22Rv1 (cell line): ENCODE measurements around the gene BRS3.

Experiments
- H3K27ac ChIP-seq: fragments of 450-650 bp; 2 replicates; pipeline ENCODE4 v1.5.1; 2017
- CTCF ChIP-seq: fragments of 450-650 bp; IDR thresholded peaks from 2 replicates; pipeline ENCODE4 v1.5.1; 2017; ENCODE audit warnings: mild to moderate bottlenecking
- ZFX ChIP-seq: fragments of 450-650 bp; IDR thresholded peaks from 2 replicates; pipeline ENCODE4 v1.6.1; 2017; ENCODE audit warnings: antibody characterized with exemption, borderline replicate concordance

The BRS3 gene

DNA sequence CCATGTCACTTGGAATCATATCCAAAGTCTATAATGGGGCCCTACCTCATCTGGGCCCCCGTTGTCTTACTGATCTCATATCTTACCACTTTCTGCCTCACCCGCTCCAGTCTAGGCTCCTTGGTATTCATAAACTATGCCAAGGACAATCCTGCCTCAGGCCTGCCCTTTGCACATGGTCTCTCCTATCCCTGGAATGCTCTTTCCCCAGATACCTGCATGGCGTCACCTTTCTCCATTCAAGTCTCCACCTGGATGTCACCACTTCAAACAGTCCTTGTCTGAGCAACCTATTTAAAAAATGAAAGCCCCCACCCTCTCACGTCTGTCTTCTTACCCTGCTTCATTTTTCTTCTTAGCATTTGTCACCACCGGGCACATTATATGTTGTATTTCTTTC lies 52.5 kb downstream of the BRS3 start:
- no peak overlapping the region for H3K27ac ChIP-seq
- TF ChIP-seq ZFX (no peak), CTCF (no peak)

- TF ChIP-seq CTCF (no peak), ZFX (no peak)
- no peak overlapping the region for H3K27ac ChIP-seq
Observed at GRCh38 chrX:136541294-136541693, 53.5 kb downstream of the BRS3 start.

DNA sequence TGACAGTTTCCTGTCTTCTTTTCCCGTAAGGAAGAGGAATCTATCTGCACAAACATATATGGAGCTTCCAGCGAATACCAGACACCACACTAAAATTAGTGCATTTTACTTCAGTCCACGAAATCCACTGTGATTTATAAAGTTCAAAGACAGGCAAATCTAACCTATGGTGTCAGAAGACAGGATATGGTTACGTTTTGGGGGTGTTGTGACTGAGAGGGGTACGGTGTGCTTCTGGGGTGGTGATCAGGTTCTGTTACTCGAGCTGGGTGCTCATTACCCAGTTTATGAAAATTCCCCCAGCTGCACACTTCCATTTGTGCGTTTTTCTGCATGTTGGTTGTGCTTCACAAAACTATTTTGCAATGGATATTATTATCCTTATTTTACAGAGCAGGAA lies 54.5 kb downstream of the BRS3 start:
- no peak for TF ChIP-seq CTCF
- no peak for TF ChIP-seq ZFX
- no peak overlapping the region for H3K27ac ChIP-seq
